Endodermal cell (in vitro differentiated cells): Measurements from ENCODE around the gene KCNJ12. TPM values are rescaled to one million over a fixed set of nuclear protein-coding genes. Genes with fewer than 3 reads are reported as not detected.

Experiments used
- DNase-seq: peaks from one replicate; pipeline ENCODE4 v3.0.0-alpha.2; 2017
- H3K27ac ChIP-seq: 2 replicates; pipeline ENCODE4 v1.5.1; 2013; ENCODE audit warnings: mild to moderate bottlenecking, low read depth, low read length, moderate library complexity
- H3K27me3 ChIP-seq: 2 replicates; pipeline ENCODE4 v1.6.1; 2013; ENCODE audit warnings: mild to moderate bottlenecking, low read length, moderate library complexity; ENCODE audit not compliant: insufficient read depth, control insufficient read depth, poor library complexity, severe bottlenecking
- H3K36me3 ChIP-seq: 2 replicates; pipeline ENCODE4 v1.7.0; 2013; ENCODE audit warnings: mild to moderate bottlenecking, low read length, moderate library complexity; ENCODE audit not compliant: control insufficient read depth, insufficient read depth
- H3K4me1 ChIP-seq: one replicate; pipeline ENCODE4 v1.7.0; 2013; ENCODE audit warnings: low read length; ENCODE audit not compliant: control insufficient read depth, insufficient read depth
- H3K4me3 ChIP-seq: 2 replicates; pipeline ENCODE4 v1.5.1; 2013; ENCODE audit warnings: mild to moderate bottlenecking, low read length, moderate library complexity
- H3K9ac ChIP-seq: 2 replicates; pipeline ENCODE4 v1.6.1; 2013; ENCODE audit warnings: mild to moderate bottlenecking, low read length, moderate library complexity; ENCODE audit not compliant: poor library complexity, severe bottlenecking; ENCODE audit errors: extremely low read depth
- H3K9me3 ChIP-seq: 2 replicates; pipeline ENCODE4 v1.6.1; 2013; ENCODE audit warnings: mild to moderate bottlenecking, low read length, moderate library complexity; ENCODE audit not compliant: control insufficient read depth
- H3K27ac Mint-ChIP-seq: 2 replicates; pipeline ENCODE4 v1.8.0; 2020; ENCODE audit warnings: mixed read lengths
- H3K27me3 Mint-ChIP-seq: 2 replicates; pipeline ENCODE4 v1.8.0; 2021; ENCODE audit warnings: mild to moderate bottlenecking, mixed read lengths; ENCODE audit not compliant: insufficient read depth
- H3K36me3 Mint-ChIP-seq: 2 replicates; pipeline ENCODE4 v1.8.0; 2020; ENCODE audit warnings: low read depth, mixed read lengths
- H3K4me1 Mint-ChIP-seq: 2 replicates; pipeline ENCODE4 v1.8.0; 2020; ENCODE audit warnings: mixed read lengths
- H3K4me3 Mint-ChIP-seq: 2 replicates; pipeline ENCODE4 v1.8.0; 2020; ENCODE audit warnings: mild to moderate bottlenecking, moderate library complexity, mixed read lengths
- H3K9me3 Mint-ChIP-seq: 2 replicates; pipeline ENCODE4 v1.8.0; 2020; ENCODE audit warnings: mild to moderate bottlenecking, mixed read lengths
- CTCF ChIP-seq: fragments of 200-600 bp; sonication (generic); conservative IDR thresholded peaks from 2 replicates; pipeline ENCODE4 v1.5.0; 2021; ENCODE audit warnings: antibody characterized with exemption, mild to moderate bottlenecking
- WGBS, 2 experiments: methylation state at CpG; one replicate each; pipeline versions ENCODE4 v1.1.5 to v1.1.7; 2013; ENCODE audit warnings: missing lambda C conversion rate in 2 of 2, mixed read lengths in 1 of 2; ENCODE audit not compliant: insufficient coverage in 1 of 2, insufficient read length in 1 of 2; 5-methylcytosine and 5-hydroxymethylcytosine counted together
- total RNA-seq, 2 donors: library from RNA; stranded (reverse); fragmentation: NEBNext Ultra II Directional in 1 of 2; extraction: Animal tissue kit (Norgen Biotek cat#: 25700) in 1 of 2; gene quantifications; 2 replicates in 1 of 2; 3 replicates in 1 of 2; pipeline ENCODE4 v1.2.1, GENCODE V29; 2021

KCNJ12 gene
- total RNA-seq, 2 donors from 2014 or later: 2.3 to 2.6 TPM

- no peak overlapping the region for H3K27ac Mint-ChIP-seq
- no peaks in the 10 kb centered on the region for H3K9me3 ChIP-seq
- no peak overlapping the region for H3K4me3 ChIP-seq
- no peaks in the 10 kb centered on the region for H3K27me3 ChIP-seq
- no peak overlapping the region for H3K9ac ChIP-seq
- no peaks in the 10 kb centered on the region for H3K4me1 ChIP-seq
- TF ChIP-seq CTCF: no peak
- H3K36me3 Mint-ChIP-seq: no peaks in the 10 kb centered on the region
- no peak for DNase-seq
- H3K36me3 ChIP-seq: no peaks in the 10 kb centered on the region
- 84 to 95% methylated on average over 3 to 6 of the region's 6 CpGs for WGBS, 2 experiments
- H3K9me3 Mint-ChIP-seq: no peaks in the 10 kb centered on the region
- H3K27ac ChIP-seq: no peak overlapping the region
- peaks cover 2% of the 10 kb centered on the region for H3K27me3 Mint-ChIP-seq
- H3K4me1 Mint-ChIP-seq: no peaks in the 10 kb centered on the region
- H3K4me3 Mint-ChIP-seq: no peak overlapping the region
These were observed 12.8 kb downstream of the KCNJ12 start for GRCh38 chr17:21388944-21389343.

GRCh38 chr17:21389394-21389793 lies 13.2 kb downstream of the KCNJ12 start:
- no peaks in the 10 kb centered on the region for H3K4me1 Mint-ChIP-seq
- Histone ChIP-seq H3K27me3 (no peaks in the 10 kb centered on the region), H3K9me3 (no peaks in the 10 kb centered on the region), H3K4me1 (no peaks in the 10 kb centered on the region), H3K9ac (no peak overlapping the region), H3K27ac (no peak overlapping the region), H3K36me3 (no peaks in the 10 kb centered on the region), H3K4me3 (no peak overlapping the region)
- WGBS, 2 experiments: 86 to 87% methylated on average over 6 to 7 of the region's 7 CpGs
- no peaks in the 10 kb centered on the region for H3K27me3 Mint-ChIP-seq
- no peak for TF ChIP-seq CTCF
- no peak for DNase-seq
- H3K4me3 Mint-ChIP-seq: no peak overlapping the region
- H3K9me3 Mint-ChIP-seq: no peaks in the 10 kb centered on the region
- no peaks in the 10 kb centered on the region for H3K36me3 Mint-ChIP-seq
- H3K27ac Mint-ChIP-seq: no peak overlapping the region

GRCh38 chr17:21390294-21390693 lies 14.1 kb downstream of the KCNJ12 start:
- Histone ChIP-seq H3K36me3 (no peaks in the 10 kb centered on the region), H3K27me3 (no peaks in the 10 kb centered on the region), H3K27ac (no peak overlapping the region), H3K9ac (no peak overlapping the region), H3K9me3 (no peaks in the 10 kb centered on the region), H3K4me1 (no peaks in the 10 kb centered on the region), H3K4me3 (no peak overlapping the region)
- WGBS, 2 experiments: 86 to 100% methylated on average over 1 to 9 of the region's 9 CpGs
- H3K9me3 Mint-ChIP-seq: no peaks in the 10 kb centered on the region
- no peak overlapping the region for H3K27ac Mint-ChIP-seq
- H3K27me3 Mint-ChIP-seq: no peaks in the 10 kb centered on the region
- H3K36me3 Mint-ChIP-seq: no peaks in the 10 kb centered on the region
- TF ChIP-seq CTCF: no peak
- no peak for DNase-seq
- H3K4me1 Mint-ChIP-seq: no peaks in the 10 kb centered on the region
- no peak overlapping the region for H3K4me3 Mint-ChIP-seq
